B cell (primary cell): ENCODE data around the gene PTPRN2. TPM values are rescaled to one million over a fixed set of nuclear protein-coding genes. Genes with fewer than 3 reads are reported as not detected.

Experiments
- ATAC-seq: fragments of 200-7000 bp; cut with Tn5 transposase; one replicate; pipeline ENCODE4 v1.10.0; 2021; ENCODE audit warnings: low read depth, mild to moderate bottlenecking, moderate number of reproducible peaks, moderate library complexity
- CTCF ChIA-PET: fragments of 350-600 bp; sonication (Branson Sonifier 250); formaldehyde crosslinking; loops from one replicate; lab custom pipeline; 2021; ENCODE audit warnings: antibody characterized with exemption, inconsistent platforms; lab: Charles Lee
- POLR2A ChIA-PET: fragments of 350-600 bp; sonication (Branson Sonifier 250); formaldehyde crosslinking; loops from one replicate; lab custom pipeline; 2021; ENCODE audit warnings: antibody characterized with exemption; lab: Charles Lee
- DNase-seq: peaks from one replicate; pipeline ENCODE4 v3.0.0; 2013
- H2AFZ ChIP-seq: 2 replicates; pipeline ENCODE4 v1.6.1; 2012; ENCODE audit warnings: mild to moderate bottlenecking, low read depth, low read length; ENCODE audit not compliant: insufficient read depth, poor library complexity, severe bottlenecking
- H3K27ac ChIP-seq, 2 donors: 1 replicate in 1 of 2; 2 replicates in 1 of 2; pipeline ENCODE4 v1.5.1; 2012 to 2013; ENCODE audit warnings: low read length in 2 of 2, mild to moderate bottlenecking in 2 of 2, moderate library complexity in 1 of 2
- H3K27me3 ChIP-seq, 4 experiments: fragments of 200-600 bp in 1 of 4; sonication (generic) in 1 of 4; replicated peaks in 1 of 4; 1 replicate in 2 of 4; 2 replicates in 2 of 4; pipeline versions ENCODE4 v1.6.1 to v1.7.0; 2013 to 2016; ENCODE audit warnings: low read length in 3 of 4, mild to moderate bottlenecking in 2 of 4, mixed read lengths in 1 of 4, moderate library complexity in 1 of 4; ENCODE audit not compliant: insufficient read depth in 4 of 4, control insufficient read depth in 3 of 4; ENCODE audit errors: control extremely low read depth in 1 of 4
- H3K36me3 ChIP-seq, 2 experiments: replicated peaks in 1 of 2; 1 replicate in 1 of 2; 2 replicates in 1 of 2; pipeline versions ENCODE4 v1.6.1 to v1.7.1; 2013; ENCODE audit warnings: low read length in 1 of 2; ENCODE audit not compliant: insufficient read depth in 2 of 2, control insufficient read depth in 1 of 2; ENCODE audit errors: control extremely low read depth in 1 of 2, extremely low read depth in 1 of 2
- H3K4me1 ChIP-seq, 2 donors: fragments of 200-600 bp in 1 of 2; sonication (generic) in 1 of 2; 1 replicate in 1 of 2; 2 replicates in 1 of 2; pipeline versions ENCODE4 v1.5.1 to v1.6.1; 2013 to 2017; ENCODE audit warnings: low read length in 2 of 2; ENCODE audit not compliant: control insufficient read depth in 2 of 2, insufficient read depth in 2 of 2
- H3K4me2 ChIP-seq: replicated peaks from 2 replicates; pipeline ENCODE3; 2012; ENCODE audit warnings: mild to moderate bottlenecking, low read depth, low read length; ENCODE audit not compliant: poor library complexity, severe bottlenecking
- H3K4me3 ChIP-seq, 5 experiments: fragments of 200-600 bp in 1 of 5; sonication (generic) in 1 of 5; 1 replicate in 3 of 5; 2 replicates in 2 of 5; pipeline versions ENCODE4 v1.5.1 to v1.7.0; 2011 to 2016; ENCODE audit warnings: low read length in 4 of 5, mild to moderate bottlenecking in 4 of 5, low read depth in 2 of 5, control low read depth in 1 of 5, moderate library complexity in 1 of 5; ENCODE audit not compliant: insufficient read depth in 1 of 5; ENCODE audit errors: control extremely low read depth in 1 of 5, extremely low read depth in 1 of 5
- H3K79me2 ChIP-seq: fragments of 200-600 bp; sonication (generic); one replicate; pipeline ENCODE4 v1.6.0; 2016; ENCODE audit warnings: low read length; ENCODE audit not compliant: control insufficient read depth, insufficient read depth
- H3K9ac ChIP-seq: fragments of 200-600 bp; sonication (generic); 2 replicates; pipeline ENCODE4 v1.6.1; 2017; ENCODE audit warnings: mild to moderate bottlenecking, low read length, moderate library complexity
- H3K9me3 ChIP-seq, 3 donors: one replicate each; pipeline versions ENCODE4 v1.6.1 to v1.7.1; 2013; ENCODE audit warnings: low read length in 2 of 3; ENCODE audit not compliant: control insufficient read depth in 2 of 3, insufficient read depth in 1 of 3; ENCODE audit errors: control extremely low read depth in 1 of 3
- H4K20me1 ChIP-seq: 2 replicates; pipeline ENCODE4 v1.6.0; 2012; ENCODE audit warnings: mild to moderate bottlenecking, low read length; ENCODE audit not compliant: insufficient read depth, control insufficient read depth, poor library complexity, severe bottlenecking
- H3K27ac Mint-ChIP-seq: one replicate; pipeline ENCODE4 v1.8.0; 2021; ENCODE audit warnings: mixed read lengths
- H3K27me3 Mint-ChIP-seq: one replicate; pipeline ENCODE4 v1.8.0; 2021; ENCODE audit warnings: mixed read lengths
- H3K4me1 Mint-ChIP-seq: one replicate; pipeline ENCODE4 v1.8.0; 2021; ENCODE audit warnings: mixed read lengths
- H3K4me3 Mint-ChIP-seq: one replicate; pipeline ENCODE4 v1.8.0; 2021; ENCODE audit warnings: mixed read lengths
- H3K9me3 Mint-ChIP-seq: one replicate; pipeline ENCODE4 v1.8.0; 2022; ENCODE audit warnings: mixed read lengths; ENCODE audit not compliant: insufficient read depth
- CTCF ChIP-seq: fragments of 200-600 bp; IDR thresholded peaks from one replicate; pipeline ENCODE4 v1.8.0; 2022; ENCODE audit warnings: antibody characterized with exemption, mild to moderate bottlenecking
- EZH2 ChIP-seq: IDR thresholded peaks from 2 replicates; pipeline ENCODE4 v1.6.1; 2012; ENCODE audit warnings: borderline replicate concordance, low read depth, mild to moderate bottlenecking, moderate library complexity, low read length; ENCODE audit not compliant: insufficient read depth, poor library complexity, severe bottlenecking
- WGBS: methylation state at CpG from one replicate; pipeline ENCODE4 v1.1.5; 2013; ENCODE audit warnings: missing lambda C conversion rate; ENCODE audit not compliant: insufficient coverage; 5-methylcytosine and 5-hydroxymethylcytosine counted together
- intact Hi-C: fragments of 100-400 bp; cut with micrococcal nuclease; formaldehyde crosslinking; loops from one replicate; pipeline ENCODE4 v1.10.0; 2022
- polyA plus RNA-seq: library from polyadenylated mRNA; depleted of rRNA; stranded (reverse); fragments of >200 nt; gene quantifications from 2 replicates; pipeline ENCODE4 v1.2.3, GENCODE V29; 2012
- total RNA-seq, 2 donors: library from RNA; stranded (reverse); fragments of 120-200 nt in 1 of 2; gene quantifications; 1 replicate in 1 of 2; 2 replicates in 1 of 2; pipeline versions ENCODE4 v1.2.3 to v1.2.4, GENCODE V29; 2013 to 2022

The PTPRN2 gene
- total and polyA plus RNA-seq, 2 donors (not counting 1 experiment from before 2014, with no cell fraction given), result 2.0 to 5.0 TPM

GRCh38 chr7:158355456-158356065, 232.1 kb downstream of the PTPRN2 start:
- CTCF ChIA-PET, result interaction anchor here (1.6 kb wide), 1 partner anchor 10 kb away, joined by 4 read pairs; no protein-coding TSS in a partner anchor
- H3K27ac ChIP-seq, result no peak overlapping the region
- 80% methylated on average over 13 of the region's 15 CpGs for WGBS

More at GRCh38 chr7:158355456-158356065, 232.1 kb downstream of the PTPRN2 start:
- no peaks in the 10 kb centered on the region for H4K20me1 ChIP-seq
- POLR2A ChIA-PET, result no interaction called here
- Mint-ChIP-seq H3K27me3 (no peaks in the 10 kb centered on the region), H3K27ac (no peak overlapping the region), H3K4me3 (no peak overlapping the region), H3K9me3 (peaks cover 11% of the 10 kb centered on the region), H3K4me1 (no peaks in the 10 kb centered on the region)
- no peak overlapping the region for H3K4me3 ChIP-seq
- no peak for DNase-seq
- peaks cover 0 to 37% (median 0%) of the 10 kb centered on the region in 3 donors for H3K9me3 ChIP-seq
- H3K27me3 ChIP-seq, result no peaks in the 10 kb centered on the region
- H3K79me2 ChIP-seq, result no peaks in the 10 kb centered on the region
- no peak overlapping the region for H3K4me2 ChIP-seq
- intact Hi-C loops, result no loop called here
- no peak for ATAC-seq
- H3K4me1 ChIP-seq, result no peaks in the 10 kb centered on the region
- H2AFZ ChIP-seq, result no peak overlapping the region
- H3K9ac ChIP-seq, result no peak overlapping the region
- TF ChIP-seq CTCF, result no peak
- TF ChIP-seq EZH2, result no peak
- no peaks in the 10 kb centered on the region for H3K36me3 ChIP-seq
